ENCODE results near the gene MAML1.

DNA sequence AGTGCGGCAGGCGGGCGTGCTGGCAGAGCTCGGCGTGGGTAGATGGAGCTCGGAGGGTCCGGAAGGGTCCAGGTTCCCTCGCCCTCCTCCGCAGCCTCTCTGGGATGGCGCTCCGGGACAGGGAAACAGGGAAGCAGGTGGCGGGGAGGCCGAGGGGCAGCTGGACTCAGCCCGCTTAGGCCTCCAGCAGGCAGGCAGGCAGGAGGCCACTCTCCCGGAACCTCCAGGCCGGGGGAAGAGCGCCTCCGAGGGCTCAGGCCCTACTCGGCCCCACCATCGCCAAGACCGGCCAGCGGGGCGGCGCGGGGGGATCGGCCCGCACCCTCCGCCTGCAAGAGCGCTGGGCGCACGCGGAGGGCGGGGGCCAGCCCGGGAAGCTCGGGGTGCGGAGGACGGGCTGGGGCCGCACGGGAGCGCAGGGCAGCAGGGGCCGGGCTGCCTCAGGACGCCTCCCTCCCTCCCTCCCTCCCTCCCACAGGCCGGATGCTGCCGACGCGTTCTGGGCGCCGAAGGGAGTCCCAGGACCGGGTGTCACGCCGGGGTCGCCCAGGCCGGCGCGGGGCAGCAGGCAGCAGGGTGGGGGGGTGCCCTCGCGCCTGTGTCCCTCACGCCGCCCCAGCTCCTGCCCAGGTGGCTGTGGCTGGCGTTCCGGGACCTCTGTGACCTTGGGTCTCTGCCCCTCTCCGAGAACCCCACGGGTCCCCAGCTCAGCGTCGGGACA lies 73.1 kb downstream of the MAML1 start:
- TF ChIP-seq RAD21 (IDR thresholded peaks at IDR 0.05) (no peak), CTCF (IDR thresholded peaks at IDR 0.05; ENCODE audit: low read depth, low read length, missing input control) (no peak)
- TF ChIP-seq, protein P1, sequence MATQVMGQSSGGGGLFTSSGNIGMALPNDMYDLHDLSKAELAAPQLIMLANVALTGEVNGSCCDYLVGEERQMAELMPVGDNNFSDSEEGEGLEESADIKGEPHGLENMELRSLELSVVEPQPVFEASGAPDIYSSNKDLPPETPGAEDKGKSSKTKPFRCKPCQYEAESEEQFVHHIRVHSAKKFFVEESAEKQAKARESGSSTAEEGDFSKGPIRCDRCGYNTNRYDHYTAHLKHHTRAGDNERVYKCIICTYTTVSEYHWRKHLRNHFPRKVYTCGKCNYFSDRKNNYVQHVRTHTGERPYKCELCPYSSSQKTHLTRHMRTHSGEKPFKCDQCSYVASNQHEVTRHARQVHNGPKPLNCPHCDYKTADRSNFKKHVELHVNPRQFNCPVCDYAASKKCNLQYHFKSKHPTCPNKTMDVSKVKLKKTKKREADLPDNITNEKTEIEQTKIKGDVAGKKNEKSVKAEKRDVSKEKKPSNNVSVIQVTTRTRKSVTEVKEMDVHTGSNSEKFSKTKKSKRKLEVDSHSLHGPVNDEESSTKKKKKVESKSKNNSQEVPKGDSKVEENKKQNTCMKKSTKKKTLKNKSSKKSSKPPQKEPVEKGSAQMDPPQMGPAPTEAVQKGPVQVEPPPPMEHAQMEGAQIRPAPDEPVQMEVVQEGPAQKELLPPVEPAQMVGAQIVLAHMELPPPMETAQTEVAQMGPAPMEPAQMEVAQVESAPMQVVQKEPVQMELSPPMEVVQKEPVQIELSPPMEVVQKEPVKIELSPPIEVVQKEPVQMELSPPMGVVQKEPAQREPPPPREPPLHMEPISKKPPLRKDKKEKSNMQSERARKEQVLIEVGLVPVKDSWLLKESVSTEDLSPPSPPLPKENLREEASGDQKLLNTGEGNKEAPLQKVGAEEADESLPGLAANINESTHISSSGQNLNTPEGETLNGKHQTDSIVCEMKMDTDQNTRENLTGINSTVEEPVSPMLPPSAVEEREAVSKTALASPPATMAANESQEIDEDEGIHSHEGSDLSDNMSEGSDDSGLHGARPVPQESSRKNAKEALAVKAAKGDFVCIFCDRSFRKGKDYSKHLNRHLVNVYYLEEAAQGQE (IDR thresholded peaks at IDR 0.05) = no peak
